Subcutaneous adipose tissue (tissue), 4 donors: Measurements from ENCODE around the gene PEX5L. TPM values are rescaled to one million over a fixed set of nuclear protein-coding genes. Genes with fewer than 3 reads are reported as not detected.

Experiments
- total RNA-seq, 4 donors: library from RNA; depleted of rRNA; stranded (reverse); fragments of >200 nt; gene quantifications; one replicate each; pipeline ENCODE4 v1.1.0, GENCODE V29; 2016
- TF ChIP-seq, protein P1 (sequence below): fragments of 450-650 bp; IDR thresholded peaks from one replicate; pipeline ENCODE4 v1.5.1; 2016; ENCODE audit warnings: low read depth, mild to moderate bottlenecking, control low read depth, antibody characterized with exemption, moderate library complexity

The PEX5L gene
- total RNA-seq, 4 donors from 2014 or later = under 0.01 to 0.34 TPM; not detected in 2

DNA sequence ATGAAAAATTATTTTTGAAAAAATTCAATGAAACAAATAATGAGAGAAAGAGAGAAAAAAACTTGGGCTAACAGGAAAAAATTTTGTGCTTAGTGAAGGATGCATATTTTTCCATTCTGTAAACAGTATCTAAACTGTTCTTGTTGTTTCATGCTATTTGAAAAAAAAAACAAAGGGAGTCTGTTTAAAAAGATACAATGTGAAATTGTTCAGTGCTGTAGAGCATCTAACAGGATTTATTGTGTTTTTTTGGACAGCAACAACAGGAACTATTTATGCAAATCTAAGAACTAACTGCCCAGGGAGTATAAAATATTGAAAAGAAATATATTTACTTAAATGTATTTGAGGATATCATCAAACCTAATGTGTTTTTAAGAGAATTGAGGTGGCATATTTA, 55.1 kb downstream of the PEX5L start:
- TF ChIP-seq, protein P1, sequence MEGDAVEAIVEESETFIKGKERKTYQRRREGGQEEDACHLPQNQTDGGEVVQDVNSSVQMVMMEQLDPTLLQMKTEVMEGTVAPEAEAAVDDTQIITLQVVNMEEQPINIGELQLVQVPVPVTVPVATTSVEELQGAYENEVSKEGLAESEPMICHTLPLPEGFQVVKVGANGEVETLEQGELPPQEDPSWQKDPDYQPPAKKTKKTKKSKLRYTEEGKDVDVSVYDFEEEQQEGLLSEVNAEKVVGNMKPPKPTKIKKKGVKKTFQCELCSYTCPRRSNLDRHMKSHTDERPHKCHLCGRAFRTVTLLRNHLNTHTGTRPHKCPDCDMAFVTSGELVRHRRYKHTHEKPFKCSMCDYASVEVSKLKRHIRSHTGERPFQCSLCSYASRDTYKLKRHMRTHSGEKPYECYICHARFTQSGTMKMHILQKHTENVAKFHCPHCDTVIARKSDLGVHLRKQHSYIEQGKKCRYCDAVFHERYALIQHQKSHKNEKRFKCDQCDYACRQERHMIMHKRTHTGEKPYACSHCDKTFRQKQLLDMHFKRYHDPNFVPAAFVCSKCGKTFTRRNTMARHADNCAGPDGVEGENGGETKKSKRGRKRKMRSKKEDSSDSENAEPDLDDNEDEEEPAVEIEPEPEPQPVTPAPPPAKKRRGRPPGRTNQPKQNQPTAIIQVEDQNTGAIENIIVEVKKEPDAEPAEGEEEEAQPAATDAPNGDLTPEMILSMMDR = no peak

DNA sequence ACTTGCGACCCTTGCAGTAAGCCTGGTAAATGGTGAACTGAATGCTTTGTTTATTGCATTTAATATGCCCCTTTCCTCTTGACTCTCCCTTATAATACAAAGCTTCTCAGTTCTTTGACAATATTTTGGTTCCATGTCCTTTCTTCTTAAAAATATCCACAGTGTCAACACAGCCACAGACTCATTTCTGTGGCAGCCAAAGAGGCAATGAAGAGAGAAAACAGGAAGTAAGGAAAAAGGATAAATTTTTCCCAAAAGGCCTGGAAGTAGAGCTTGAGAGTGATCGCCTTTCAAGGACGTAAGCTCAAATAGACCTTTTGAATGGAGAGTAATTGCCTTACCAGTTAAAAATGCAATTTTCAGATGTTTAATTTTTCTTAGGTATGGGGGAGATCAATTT, 59.4 kb downstream of the PEX5L start:
- TF ChIP-seq, protein P1 = no peak

DNA sequence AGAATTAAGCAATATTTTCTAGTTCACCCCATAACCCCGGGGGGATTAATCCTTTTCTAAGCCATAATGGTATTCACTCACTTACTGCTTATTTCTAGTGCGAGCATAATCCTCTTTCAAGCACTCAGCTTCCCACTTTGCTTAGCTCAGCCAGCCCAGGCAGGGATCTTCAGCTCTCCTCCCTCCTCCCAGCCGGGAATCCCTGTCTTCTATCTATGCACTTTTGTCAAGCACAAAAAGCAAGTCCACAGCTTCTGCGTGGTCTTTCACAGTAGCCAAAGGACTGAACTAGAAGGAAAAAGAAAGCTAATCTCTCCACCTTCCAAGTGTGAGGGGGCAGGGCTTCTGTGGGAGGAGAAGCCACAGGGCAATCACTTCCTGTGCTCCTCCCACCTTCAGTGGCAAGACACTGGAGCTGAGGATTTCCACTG, 62.8 kb downstream of the PEX5L start:
- TF ChIP-seq, protein P1 = no peak

DNA sequence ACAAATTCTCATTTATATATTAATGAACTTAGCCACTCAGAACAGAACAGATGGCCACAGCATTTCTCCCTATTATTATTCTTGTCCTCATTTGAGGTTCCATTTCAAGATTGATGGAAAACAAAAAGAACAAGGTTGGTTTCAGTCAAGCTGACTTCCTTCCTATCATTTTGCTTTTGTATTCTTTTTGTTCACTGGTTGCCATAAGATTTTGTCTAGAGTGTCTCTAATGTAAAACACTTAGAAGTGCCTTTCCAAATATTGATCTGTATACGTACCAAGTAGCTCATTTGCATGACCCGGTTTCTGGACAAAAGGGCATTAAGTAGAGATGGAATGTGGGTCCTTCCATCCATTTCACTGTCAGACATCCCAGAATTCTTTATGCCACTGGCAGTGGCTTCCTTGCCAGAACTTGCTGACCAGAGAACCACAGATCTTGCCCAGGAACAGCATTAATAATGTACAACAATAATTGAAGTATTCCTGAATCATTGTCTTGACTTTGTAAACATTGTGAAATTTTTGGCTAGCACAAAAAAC, 63.8 kb downstream of the PEX5L start:
- TF ChIP-seq, protein P1 = no peak

DNA sequence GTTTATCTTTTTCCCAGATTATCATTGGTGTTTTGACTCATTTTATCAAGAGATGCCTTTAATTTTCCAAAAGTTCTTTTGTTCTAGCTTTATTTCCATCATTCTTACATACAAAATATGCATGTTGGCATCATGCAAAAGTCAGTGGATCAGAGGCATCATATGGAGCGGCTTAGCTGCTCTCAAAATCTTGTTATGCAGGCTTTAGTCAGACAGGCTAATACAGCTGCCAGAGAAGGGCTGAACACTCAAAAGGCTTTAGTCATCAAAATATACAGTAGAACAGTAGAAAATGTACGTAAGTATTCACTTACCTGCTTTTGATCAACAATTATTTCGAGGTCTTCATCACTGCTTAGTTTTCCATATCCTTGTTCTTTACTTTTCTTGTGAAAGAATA, 65.5 kb downstream of the PEX5L start:
- TF ChIP-seq, protein P1 = no peak

DNA sequence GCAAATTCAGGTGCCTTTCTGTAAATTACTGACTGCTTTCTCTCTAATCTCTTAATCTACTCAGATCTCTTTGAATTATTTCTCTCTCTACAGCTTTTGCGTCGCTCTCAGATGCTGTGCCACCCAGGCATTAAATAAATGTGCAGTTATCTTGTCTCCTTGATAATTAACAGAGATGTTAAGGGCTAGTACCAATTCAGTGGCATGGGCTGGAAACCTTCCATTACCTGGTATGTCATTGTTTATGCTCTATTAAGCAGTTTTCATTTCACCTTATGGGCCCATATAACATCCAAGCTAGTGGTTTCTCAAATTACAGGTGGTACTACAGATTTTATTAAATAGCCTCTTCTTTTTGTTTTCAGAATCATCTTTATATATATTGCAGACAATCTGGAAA, 66.0 kb downstream of the PEX5L start:
- TF ChIP-seq, protein P1 = no peak

DNA sequence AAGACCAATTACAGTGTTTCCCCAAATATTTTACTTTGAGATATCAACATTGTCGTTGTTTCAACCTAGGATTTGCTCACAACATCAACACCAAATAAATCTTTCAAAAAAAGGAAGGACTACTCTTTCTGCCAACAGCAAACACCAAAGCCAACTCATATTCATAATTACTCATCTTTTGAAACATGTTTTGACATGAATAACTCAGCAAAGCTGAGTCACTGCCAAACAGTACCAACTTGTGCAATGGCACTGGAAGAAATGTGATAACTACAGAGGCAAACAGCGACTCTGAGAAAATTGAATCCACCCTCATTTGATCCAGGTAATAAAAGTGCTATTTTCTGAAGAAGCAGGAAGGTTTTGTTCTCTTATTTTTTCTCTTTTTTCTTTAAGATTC, 67.2 kb downstream of the PEX5L start:
- TF ChIP-seq, protein P1 = no peak
